Motor neuron (in vitro differentiated cells): ENCODE results near the gene SRGAP2B. TPM values are rescaled to one million over a fixed set of nuclear protein-coding genes. Genes with fewer than 3 reads are reported as not detected.
"Not testable (repeated sequence)": the region's sequence is repeated elsewhere in the genome, so short reads cannot be mapped to it uniquely, and the experiment has no call there.

Experiments
- ATAC-seq, 8 experiments: fragments of 200-7000 bp; cut with Tn5 transposase; replicated peaks in 6 of 8; 2 replicates each; pipeline ENCODE4 v1.8.0; 2021; ENCODE audit warnings: mild to moderate bottlenecking in 8 of 8, moderate library complexity in 8 of 8
- H3K27ac ChIP-seq, 2 donors: fragments of 250-450 bp; sonication (Bioruptor Pico); 2 replicates each; pipeline ENCODE4 v1.9.0; 2021; ENCODE audit warnings: antibody characterized with exemption in 2 of 2, mild to moderate bottlenecking in 2 of 2, moderate library complexity in 1 of 2
- H3K4me1 ChIP-seq, 2 donors: fragments of 250-450 bp; sonication (Bioruptor Pico); replicated peaks in 1 of 2; 2 replicates each; pipeline ENCODE4 v1.6.1; 2021; ENCODE audit warnings: antibody characterized with exemption in 2 of 2, mild to moderate bottlenecking in 2 of 2, moderate library complexity in 1 of 2
- H3K4me3 ChIP-seq, 5 donors: fragments of 250-450 bp; sonication (Bioruptor Pico); 2 replicates each; pipeline ENCODE4 v1.9.0; 2021; ENCODE audit warnings: antibody characterized with exemption in 5 of 5, mild to moderate bottlenecking in 5 of 5, moderate library complexity in 4 of 5
- WGBS, 10 experiments: fragments of 450-650 bp; shearing (Covaris generic); methylation state at CpG; one replicate each; pipeline ENCODE4 v1.0.0; 2022; 5-methylcytosine and 5-hydroxymethylcytosine counted together
- in situ Hi-C, 9 experiments: fragments of 400-800 bp; cut with MboI; loops; one replicate each; pipeline ENCODE4 v1.15.0; 2021; ENCODE audit warnings: low sequenced_read_pairs in 9 of 9, low pct_unique_long_range_greater_than_20kb in 2 of 9; ENCODE audit not compliant: unreplicated experiment in 9 of 9
- total RNA-seq, 8 experiments: library from RNA; unstranded; fragments of 300-600 nt; gene quantifications; 2 replicates each; pipeline versions ENCODE4 v1.2.3 to v1.2.4, GENCODE V29; 2022

The SRGAP2B gene
- 10 to 100 TPM in 7 of 8 experiments, 1 to 10 TPM in 1; 9.8 to 28.6 (median 14.3) TPM for total RNA-seq

DNA sequence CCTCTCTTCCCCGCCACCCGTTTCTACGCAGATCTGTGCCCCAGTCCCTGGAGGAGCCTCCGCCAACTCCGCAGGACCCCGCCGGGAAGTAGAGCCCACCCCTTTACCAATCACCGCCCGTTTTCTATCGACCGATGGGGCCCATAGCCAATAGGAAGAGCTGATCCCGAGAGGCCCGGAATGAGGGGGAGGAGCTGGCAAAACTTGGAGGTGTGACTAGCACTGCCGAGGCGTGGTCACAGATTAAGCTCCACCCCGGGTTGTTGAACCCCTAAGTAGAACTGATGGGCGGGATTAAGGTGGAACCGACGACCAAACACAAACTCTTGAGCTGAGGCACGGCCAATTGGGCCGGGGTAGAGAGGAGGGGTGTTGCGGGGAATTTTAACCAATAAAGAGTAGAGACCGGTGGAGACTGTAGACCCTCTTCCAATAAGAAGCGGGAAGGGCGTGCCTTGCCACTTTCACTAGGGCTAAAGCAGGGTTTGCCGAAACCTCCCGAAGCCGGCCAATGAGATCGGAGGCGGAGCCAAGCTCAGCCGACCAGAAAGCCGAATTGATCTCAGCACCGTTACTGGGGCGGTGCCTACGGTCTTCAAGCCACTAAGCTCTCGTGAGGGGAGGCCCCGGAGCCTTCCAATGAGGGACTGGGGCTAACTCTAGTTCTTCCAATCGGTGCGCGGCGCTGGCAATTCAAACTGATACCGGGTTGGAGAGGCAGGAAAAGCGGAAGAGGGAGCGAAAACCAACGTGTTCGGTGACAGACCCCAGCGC is at the start of gene SRGAP2B, which contains the start of gene FAM72D:
Gene SRGAP2B, minus strand, starts transcription at position 45 of the 774 bp plus-strand sequence. CDS start 2,427 bp downstream, outside the sequence.
Gene FAM72D, plus strand, starts transcription at position 691 of the 774 bp plus-strand sequence. CDS start 874 bp downstream, outside the sequence.
- H3K27ac ChIP-seq, H3K4me1 ChIP-seq, in situ Hi-C loops, H3K4me3 ChIP-seq: not testable (repeated sequence)
- ATAC-seq, result peak; percentile 66 to 86 (median 83)
- WGBS, 10 experiments, result no CpG with 5 or more reads among the region's 47 CpGs

DNA sequence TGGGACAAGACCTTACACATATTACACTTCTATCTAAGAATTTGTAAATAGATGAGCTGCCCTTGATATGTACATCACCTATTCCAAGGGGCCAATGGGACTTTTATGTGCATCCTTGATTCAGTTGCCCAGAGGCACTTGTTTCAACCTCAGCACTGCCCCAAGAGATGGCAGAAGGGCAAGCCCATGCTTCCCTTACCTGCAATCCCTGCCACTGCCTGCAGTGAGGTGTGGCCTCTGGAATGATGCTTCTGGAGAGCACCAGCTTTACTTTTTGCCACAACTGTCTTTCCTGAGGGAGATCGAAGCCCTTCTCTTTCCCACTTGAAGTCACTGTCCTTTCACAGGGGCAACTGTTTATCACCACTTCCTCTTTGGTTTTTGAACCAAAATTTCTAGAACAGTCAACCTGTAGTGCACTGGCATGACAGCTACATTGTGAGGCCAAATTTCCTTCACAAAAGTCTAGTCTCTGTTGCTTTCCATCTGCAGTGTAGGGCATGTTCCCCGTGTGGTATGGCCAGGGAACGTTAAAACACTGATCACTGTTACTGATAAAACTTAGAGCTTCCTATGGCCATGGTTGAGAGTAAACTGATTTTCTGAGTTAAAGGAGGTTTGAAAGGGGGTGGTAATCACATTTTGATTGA is 49.3 kb upstream of the SRGAP2B start:
- H3K27ac ChIP-seq, ATAC-seq, in situ Hi-C loops, H3K4me1 ChIP-seq, H3K4me3 ChIP-seq: not testable (repeated sequence)
- no CpG with 5 or more reads among the region's 3 CpGs for WGBS, 10 experiments

DNA sequence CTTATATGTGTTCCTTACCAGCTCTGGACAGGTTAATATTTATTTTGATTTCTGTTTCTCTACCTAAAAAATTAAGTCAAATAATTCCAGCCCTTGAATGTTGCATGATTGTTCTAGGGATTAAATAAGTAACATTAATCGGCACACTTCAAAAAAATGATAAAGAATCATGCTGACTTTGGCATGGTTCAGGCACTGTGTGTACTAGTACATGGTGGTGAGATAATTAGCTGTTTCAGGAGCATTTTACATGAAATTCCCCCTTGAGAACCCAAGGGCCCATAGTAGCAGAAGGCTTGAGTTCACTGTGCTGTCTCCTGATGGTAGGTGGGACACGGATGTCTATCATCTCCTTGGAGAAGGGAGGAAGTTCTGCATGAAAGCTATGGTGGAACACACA is 45.4 kb upstream of the SRGAP2B start:
- no CpG with 5 or more reads among the region's 2 CpGs for WGBS, 10 experiments
- H3K4me3 ChIP-seq, H3K27ac ChIP-seq, H3K4me1 ChIP-seq, ATAC-seq, in situ Hi-C loops: not testable (repeated sequence)

DNA sequence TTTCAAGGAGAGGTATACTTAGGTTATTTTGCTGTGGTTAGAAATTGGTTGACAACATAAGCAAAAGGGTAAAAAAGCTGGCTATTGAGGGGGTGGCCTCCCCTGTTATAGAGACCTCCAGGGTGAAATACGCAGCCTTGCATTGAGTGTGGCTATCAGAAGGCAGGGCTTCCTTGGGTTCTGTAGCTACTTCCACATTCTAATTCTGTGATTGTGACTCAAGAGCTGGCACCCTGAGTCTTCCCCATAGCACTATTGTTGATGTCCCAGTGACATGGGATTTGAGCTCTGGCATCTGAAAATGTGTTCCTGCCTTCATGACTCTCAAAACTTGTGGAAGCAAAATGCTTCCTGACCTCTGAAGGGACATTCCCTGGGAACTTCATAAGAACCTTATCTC is 39.3 kb upstream of the SRGAP2B start:
- H3K4me1 ChIP-seq, ATAC-seq, H3K4me3 ChIP-seq, in situ Hi-C loops, H3K27ac ChIP-seq: not testable (repeated sequence)
- WGBS, 10 experiments, result no CpG with 5 or more reads among the region's 1 CpG

DNA sequence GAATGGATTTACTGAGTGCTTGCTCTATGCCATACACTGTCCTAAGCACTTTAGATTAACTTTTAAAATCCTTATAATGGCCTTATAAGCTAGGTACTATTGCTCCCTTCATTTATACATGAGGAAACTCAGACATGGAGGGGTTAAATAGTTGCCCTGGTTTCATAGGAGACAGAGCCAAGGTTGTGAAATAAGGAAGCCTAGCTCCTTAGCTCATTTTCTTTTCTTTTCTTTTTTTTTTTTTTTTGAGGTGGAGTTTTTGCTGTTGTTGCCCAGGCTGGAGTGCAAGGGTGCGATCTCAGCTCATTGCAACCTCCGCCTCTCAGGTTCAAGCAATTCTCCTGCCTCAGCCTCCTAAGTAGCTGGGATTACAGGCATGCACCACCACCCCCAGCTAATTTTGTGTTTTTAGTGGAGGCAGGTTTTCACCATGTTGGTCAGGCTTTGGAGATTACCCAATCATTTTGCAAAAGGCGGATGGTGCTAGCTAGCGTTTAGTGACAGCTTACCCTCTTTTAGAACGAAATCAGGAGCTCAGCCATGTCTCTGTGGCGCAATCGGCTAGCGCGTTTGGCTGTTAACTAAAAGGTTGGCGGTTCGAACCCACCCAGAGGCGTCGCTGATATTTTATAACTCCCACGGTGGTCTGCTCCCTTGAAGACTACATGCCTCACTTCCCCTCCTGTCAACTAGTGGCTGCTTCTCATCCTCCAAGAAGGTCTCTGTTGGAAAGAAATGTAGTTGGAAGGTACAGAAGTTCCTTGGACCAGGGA is 33.8 kb upstream of the SRGAP2B start:
- 0 to 80% (median 60%) methylated on average over 1 to 5 of the region's 14 CpGs; no CpG with 5 or more reads in 7 of the 10 experiments for WGBS, 10 experiments
- H3K27ac ChIP-seq, in situ Hi-C loops, H3K4me3 ChIP-seq, H3K4me1 ChIP-seq: not testable (repeated sequence)
- ATAC-seq, result peak in 3 of 8 experiments; percentile 67 to 94 (median 83)

DNA sequence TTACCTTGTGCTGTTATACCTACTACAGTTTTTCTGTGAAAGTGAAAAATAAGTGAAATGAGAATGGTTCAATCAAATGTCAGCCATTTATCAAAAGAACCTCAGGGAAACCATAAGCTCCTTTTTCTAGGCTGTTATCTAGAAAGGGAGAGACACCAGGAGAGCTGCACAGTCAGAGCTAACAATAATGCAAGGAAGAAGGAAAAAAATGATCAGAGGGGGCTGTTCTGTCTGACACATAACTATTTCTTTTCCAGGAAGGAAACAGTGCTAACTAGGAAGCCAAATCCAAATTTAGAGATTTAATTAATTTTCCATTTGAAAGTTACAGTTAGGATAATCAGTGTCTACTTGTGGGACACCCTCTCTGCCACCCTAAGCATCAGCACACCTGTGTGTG is 32.0 kb upstream of the SRGAP2B start:
- ATAC-seq, H3K27ac ChIP-seq, H3K4me1 ChIP-seq, H3K4me3 ChIP-seq, in situ Hi-C loops: not testable (repeated sequence)

DNA sequence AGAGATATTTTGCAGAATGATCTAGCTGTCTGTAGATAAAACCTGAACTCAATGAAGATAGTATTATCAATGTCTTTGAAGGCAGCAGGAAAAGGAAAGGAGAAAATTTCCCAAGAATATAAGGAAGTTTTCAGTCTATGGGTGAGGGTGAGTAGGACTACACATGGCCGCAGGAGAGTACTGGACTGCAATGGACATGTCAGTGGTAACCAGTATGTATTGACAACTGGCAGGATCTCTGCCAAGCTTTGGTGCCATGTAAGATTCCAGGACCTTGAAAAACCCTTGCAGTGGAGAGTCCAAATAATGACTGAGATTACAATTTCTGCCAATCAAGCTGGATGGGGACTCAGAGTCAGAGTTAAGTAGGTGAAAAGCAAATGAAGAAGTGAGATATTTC is 30.0 kb upstream of the SRGAP2B start:
- in situ Hi-C loops, ATAC-seq: not testable (repeated sequence)
- WGBS, 10 experiments, result no CpG with 5 or more reads among the region's 1 CpG

DNA sequence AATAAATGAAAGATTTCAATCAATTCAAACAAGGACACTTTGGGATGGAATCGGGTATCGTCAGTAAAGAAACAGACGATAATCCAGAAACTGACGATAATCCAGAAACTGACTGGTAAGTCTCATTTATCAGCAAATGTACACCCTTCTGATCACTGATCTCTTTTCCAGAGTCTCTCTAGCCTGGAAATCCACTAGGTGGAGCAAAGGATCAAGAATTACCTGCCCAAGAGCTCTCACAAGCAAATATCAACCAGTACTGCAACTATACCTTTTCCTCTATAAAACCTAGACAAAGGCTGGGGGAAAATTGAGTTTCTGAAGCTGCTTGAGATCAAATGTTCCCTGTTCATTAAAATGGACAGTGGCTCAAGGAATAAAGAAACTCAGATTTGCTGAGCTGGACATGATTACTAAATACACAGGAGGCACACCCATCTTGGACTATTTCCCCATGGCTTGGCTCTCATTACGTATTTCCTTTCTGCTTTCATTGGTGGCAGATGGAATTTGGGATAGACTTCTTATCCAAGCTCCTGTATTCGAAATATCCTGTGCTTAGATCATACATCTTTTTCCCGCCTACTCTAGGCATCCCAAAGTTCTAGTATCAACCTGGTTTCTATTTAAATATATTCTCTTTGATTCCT is 29.0 kb upstream of the SRGAP2B start:
- H3K4me3 ChIP-seq, H3K4me1 ChIP-seq, in situ Hi-C loops, H3K27ac ChIP-seq: not testable (repeated sequence)
- WGBS, 10 experiments, result no CpG with 5 or more reads among the region's 7 CpGs
- peak in 6 of 8 experiments; percentile 10 to 81 (median 49) for ATAC-seq

More for the DNA sequence above, 30.0 kb upstream of the SRGAP2B start:
- H3K27ac ChIP-seq, H3K4me1 ChIP-seq, H3K4me3 ChIP-seq: not testable (repeated sequence)

DNA sequence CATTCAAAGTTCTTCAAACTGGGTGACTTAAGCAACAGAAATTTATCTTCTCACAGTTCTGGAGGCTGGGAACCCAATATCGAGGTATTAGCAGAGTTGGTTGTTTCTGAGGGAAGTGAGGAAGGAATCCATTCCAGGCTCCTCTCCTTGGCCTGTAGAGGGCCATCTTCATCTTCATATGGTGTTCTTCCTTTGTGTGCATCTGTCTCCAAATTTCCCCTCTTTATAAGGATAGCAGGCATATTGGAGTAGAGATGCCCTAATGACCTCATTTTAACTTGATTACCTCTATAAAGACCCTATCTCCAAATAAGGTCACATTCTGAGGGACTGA is 27.9 kb upstream of the SRGAP2B start:
- H3K4me1 ChIP-seq, in situ Hi-C loops, H3K27ac ChIP-seq, H3K4me3 ChIP-seq: not testable (repeated sequence)
- ATAC-seq, result peak in 2 of 8 experiments; percentile 40 to 49
- WGBS, 10 experiments, result no CpG with 5 or more reads among the region's 1 CpG

DNA sequence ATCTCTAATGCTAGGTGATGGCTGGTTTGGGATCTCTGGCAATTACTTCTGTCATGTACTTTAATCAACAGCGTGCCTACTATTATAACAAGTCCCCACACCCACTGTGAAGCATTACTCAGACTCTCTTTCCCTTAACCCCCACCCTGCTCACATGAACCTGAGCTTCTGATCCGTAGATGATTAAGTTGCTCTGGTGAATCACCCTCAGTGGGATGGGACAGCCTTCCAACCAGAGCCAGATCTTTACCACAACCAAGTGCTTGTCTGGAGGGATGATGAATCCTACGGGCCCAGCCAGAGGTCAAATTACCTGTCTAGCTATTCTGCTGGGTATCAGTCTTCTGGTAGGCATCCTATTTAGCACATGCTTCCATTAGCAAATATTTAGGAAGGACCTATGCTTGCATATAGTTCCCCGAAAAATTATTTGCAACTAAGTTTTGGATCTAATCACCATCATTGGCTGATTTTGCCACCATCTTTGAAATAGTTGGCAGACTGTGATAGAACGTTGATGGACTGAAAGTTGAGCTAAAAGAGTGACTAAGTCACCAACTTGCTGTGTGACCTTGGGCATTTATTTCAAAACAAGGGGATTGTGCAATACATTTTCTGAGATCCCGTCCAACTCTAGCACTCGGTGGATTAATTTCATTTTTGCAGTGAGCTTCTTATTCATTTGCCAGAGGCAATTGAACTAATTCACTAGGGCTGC is 27.4 kb upstream of the SRGAP2B start:
- in situ Hi-C loops, H3K27ac ChIP-seq, H3K4me3 ChIP-seq, H3K4me1 ChIP-seq: not testable (repeated sequence)
- peak in 5 of 8 experiments; percentile 32 to 94 (median 68) for ATAC-seq
- WGBS, 10 experiments, result no CpG with 5 or more reads among the region's 7 CpGs

DNA sequence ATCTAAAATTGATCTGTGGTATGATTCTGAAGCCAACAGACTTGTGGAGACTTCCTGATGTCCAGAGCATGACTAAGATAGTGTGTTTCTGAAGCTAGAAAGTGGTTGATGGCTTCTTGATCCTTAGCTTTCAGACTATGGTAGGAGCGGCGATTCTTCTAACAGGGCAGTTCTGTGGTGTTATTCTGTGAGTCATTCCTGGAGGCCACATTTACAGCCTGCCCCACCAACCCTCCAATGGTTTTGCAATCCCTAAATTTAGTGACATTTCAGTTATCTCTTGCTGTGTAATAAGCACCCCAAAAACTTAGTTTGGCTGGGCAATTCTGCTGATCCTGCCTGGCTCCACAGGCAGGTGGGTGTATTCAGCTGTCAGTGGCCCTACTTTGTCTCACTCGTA is 24.7 kb upstream of the SRGAP2B start:
- H3K4me3 ChIP-seq, ATAC-seq, in situ Hi-C loops: not testable (repeated sequence)

DNA sequence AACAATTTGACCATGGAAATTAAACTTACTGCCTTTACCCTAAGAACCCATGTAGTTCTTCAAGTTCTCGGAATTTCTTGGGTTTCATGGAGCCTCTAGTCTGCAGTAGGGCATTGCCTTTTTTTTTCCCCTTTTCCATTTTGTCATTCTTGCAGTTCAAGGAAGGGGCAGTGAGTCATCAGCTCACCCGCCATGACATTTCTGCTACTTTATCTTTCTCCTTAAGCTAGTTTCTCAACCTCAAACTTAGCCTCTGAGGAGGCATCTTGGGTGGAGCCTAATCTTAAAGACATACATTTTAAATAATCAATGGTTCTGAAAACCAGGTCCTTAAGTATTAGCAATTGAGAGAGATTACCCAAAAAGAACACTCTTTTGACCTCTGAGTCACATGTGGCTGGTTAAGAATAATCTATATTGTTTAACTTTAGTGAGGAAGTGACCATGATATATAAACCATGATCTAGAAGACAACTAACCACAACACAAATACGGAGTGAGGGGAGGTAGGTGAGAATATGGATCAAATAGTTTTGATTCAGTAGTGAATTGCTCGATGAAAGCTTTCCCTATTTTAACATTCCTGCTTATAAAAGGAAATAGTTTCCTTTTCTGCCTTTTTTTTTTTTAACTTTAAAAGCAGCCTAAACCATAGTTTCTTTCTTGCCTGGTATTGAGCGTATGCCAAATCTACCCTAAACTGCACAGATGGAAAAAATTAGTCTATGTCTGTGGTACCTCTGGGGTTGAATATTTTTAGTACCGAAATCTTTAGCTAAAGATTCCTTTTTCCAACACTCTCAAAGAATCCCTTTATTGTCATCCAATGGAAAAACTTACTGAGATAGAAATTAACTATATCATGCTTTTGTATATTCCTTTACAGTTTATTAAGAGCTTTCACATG is 20.7 kb upstream of the SRGAP2B start:
- no CpG with 5 or more reads among the region's 6 CpGs for WGBS, 10 experiments
- H3K4me3 ChIP-seq, in situ Hi-C loops, H3K27ac ChIP-seq, H3K4me1 ChIP-seq: not testable (repeated sequence)
- ATAC-seq, result peak in 3 of 8 experiments; percentile 25 to 58 (median 40)

More for the DNA sequence above, 24.7 kb upstream of the SRGAP2B start:
- H3K27ac ChIP-seq, H3K4me1 ChIP-seq: not testable (repeated sequence)
- no CpG with 5 or more reads among the region's 3 CpGs for WGBS, 10 experiments
